GM23338 (cell line): ENCODE measurements around the gene DAD1. TPM values are rescaled to one million over a fixed set of nuclear protein-coding genes. Genes with fewer than 3 reads are reported as not detected.
A peak's percentile ranks its signal among the peaks of the same experiment; 100 is the strongest.

Source experiments
- ATAC-seq: fragments of 200-7000 bp; cut with Tn5 transposase; 3 replicates; pipeline ENCODE4 v1.9.1; 2020
- DNase-seq: peaks from one replicate; pipeline ENCODE4 v3.0.0-alpha.2; 2015; ENCODE audit warnings: low spot score
- H2AFZ ChIP-seq: fragments of 200-600 bp; sonication (generic); 2 replicates; pipeline ENCODE4 v1.8.0; 2016; ENCODE audit warnings: antibody characterized with exemption, mild to moderate bottlenecking, moderate library complexity
- H3F3A ChIP-seq: fragments of 200-600 bp; sonication (generic); replicated peaks from 2 replicates; pipeline ENCODE4 v1.8.0; 2017; ENCODE audit warnings: antibody characterized with exemption, mixed run types, low read depth
- H3K27ac ChIP-seq: fragments of 200-600 bp; sonication (generic); 2 replicates; pipeline ENCODE4 v1.6.1; 2016; ENCODE audit warnings: low read depth
- H3K27me3 ChIP-seq: fragments of 200-600 bp; sonication (generic); 2 replicates; pipeline ENCODE4 v1.8.0; 2016; ENCODE audit warnings: mild to moderate bottlenecking, mixed run types, moderate library complexity; ENCODE audit not compliant: insufficient read depth
- H3K36me3 ChIP-seq: fragments of 200-600 bp; sonication (generic); 2 replicates; pipeline ENCODE4 v1.8.0; 2016; ENCODE audit warnings: mild to moderate bottlenecking; ENCODE audit not compliant: insufficient read depth
- H3K4me1 ChIP-seq: fragments of 200-600 bp; sonication (generic); 2 replicates; pipeline ENCODE4 v1.8.0; 2016; ENCODE audit warnings: mild to moderate bottlenecking, moderate library complexity; ENCODE audit not compliant: insufficient read depth
- H3K4me2 ChIP-seq: fragments of 200-600 bp; sonication (generic); 2 replicates; pipeline ENCODE4 v1.7.1; 2017; ENCODE audit warnings: mixed run types
- H3K4me3 ChIP-seq: fragments of 200-600 bp; sonication (generic); 2 replicates; pipeline ENCODE4 v1.6.1; 2016; ENCODE audit warnings: mixed run types
- H3K79me2 ChIP-seq: fragments of 200-600 bp; sonication (generic); replicated peaks from 2 replicates; pipeline ENCODE4 v1.8.0; 2017; ENCODE audit warnings: mild to moderate bottlenecking; ENCODE audit not compliant: insufficient read depth
- H3K9me2 ChIP-seq: fragments of 200-600 bp; sonication (generic); 2 replicates; pipeline ENCODE4 v1.8.0; 2017; ENCODE audit not compliant: insufficient read depth
- H4K20me1 ChIP-seq: fragments of 200-600 bp; sonication (generic); replicated peaks from 2 replicates; pipeline ENCODE4 v1.8.0; 2017; ENCODE audit warnings: mild to moderate bottlenecking; ENCODE audit not compliant: insufficient read depth
- H3K27ac Mint-ChIP-seq: 2 replicates; pipeline ENCODE4 v1.8.0; 2020; ENCODE audit warnings: inconsistent platforms, mild to moderate bottlenecking, moderate library complexity, mixed read lengths
- H3K27me3 Mint-ChIP-seq: 3 replicates; pipeline ENCODE4 v1.8.0; 2022; ENCODE audit warnings: low read depth, mild to moderate bottlenecking, moderate library complexity, mixed read lengths, inconsistent platforms; ENCODE audit not compliant: insufficient read depth, poor library complexity
- H3K36me3 Mint-ChIP-seq: 3 replicates; pipeline ENCODE4 v1.8.0; 2021; ENCODE audit warnings: low read depth, mild to moderate bottlenecking, inconsistent platforms, moderate library complexity, mixed read lengths
- H3K4me1 Mint-ChIP-seq: 3 replicates; pipeline ENCODE4 v1.8.0; 2020; ENCODE audit warnings: mild to moderate bottlenecking, inconsistent platforms, mixed read lengths
- H3K4me3 Mint-ChIP-seq: 3 replicates; pipeline ENCODE4 v1.8.0; 2021; ENCODE audit warnings: moderate library complexity, mild to moderate bottlenecking, inconsistent platforms, mixed read lengths
- H3K9me3 Mint-ChIP-seq: 3 replicates; pipeline ENCODE4 v1.8.0; 2020; ENCODE audit warnings: moderate library complexity, mild to moderate bottlenecking, inconsistent platforms, mixed read lengths
- EZH2phosphoT487 ChIP-seq: fragments of 200-600 bp; sonication (generic); IDR thresholded peaks from one replicate; pipeline ENCODE4 v1.8.1; 2018; ENCODE audit warnings: antibody characterized with exemption; ENCODE audit not compliant: unreplicated experiment
- JUNB ChIP-seq: IDR thresholded peaks from one replicate; pipeline ENCODE4 v1.6.1; 2016; ENCODE audit warnings: antibody characterized with exemption; ENCODE audit not compliant: unreplicated experiment
- polyA plus RNA-seq: library from polyadenylated mRNA; unstranded; fragments of >200 nt; fragmentation: Nextera tagmentation; extraction: Ambion mirVana; gene quantifications from 2 replicates; pipeline ENCODE4 v1.2.1, GENCODE V29; 2016
- total RNA-seq: library from RNA; depleted of rRNA; stranded (reverse); fragments of >200 nt; shearing (Covaris generic); gene quantifications from 2 replicates; pipeline ENCODE4 v1.2.3, GENCODE V29; 2014
- TF ChIP-seq, protein P1 (sequence below): fragments of 250-450 bp; sonication (Bioruptor Pico); IDR thresholded peaks from 2 replicates; pipeline ENCODE4 v1.5.0; 2020; ENCODE audit warnings: mild to moderate bottlenecking, moderate library complexity
- TF ChIP-seq, protein P2 (sequence below), 2 experiments: fragments of 200-600 bp in 1 of 2; sonication (generic) in 1 of 2; conservative IDR thresholded peaks; 2 replicates each; pipeline versions ENCODE4 v1.5.1 to v1.6.1; 2016 to 2017; ENCODE audit warnings: antibody characterized with exemption in 2 of 2, low read depth in 2 of 2, mild to moderate bottlenecking in 2 of 2, moderate library complexity in 1 of 2
- TF ChIP-seq, protein P3 (sequence below): IDR thresholded peaks from 2 replicates; pipeline ENCODE4 v1.6.1; 2016; ENCODE audit warnings: antibody characterized with exemption

DAD1 gene
- total and polyA plus RNA-seq, 2 experiments from 2014 or later = 180 to 252 TPM

DNA sequence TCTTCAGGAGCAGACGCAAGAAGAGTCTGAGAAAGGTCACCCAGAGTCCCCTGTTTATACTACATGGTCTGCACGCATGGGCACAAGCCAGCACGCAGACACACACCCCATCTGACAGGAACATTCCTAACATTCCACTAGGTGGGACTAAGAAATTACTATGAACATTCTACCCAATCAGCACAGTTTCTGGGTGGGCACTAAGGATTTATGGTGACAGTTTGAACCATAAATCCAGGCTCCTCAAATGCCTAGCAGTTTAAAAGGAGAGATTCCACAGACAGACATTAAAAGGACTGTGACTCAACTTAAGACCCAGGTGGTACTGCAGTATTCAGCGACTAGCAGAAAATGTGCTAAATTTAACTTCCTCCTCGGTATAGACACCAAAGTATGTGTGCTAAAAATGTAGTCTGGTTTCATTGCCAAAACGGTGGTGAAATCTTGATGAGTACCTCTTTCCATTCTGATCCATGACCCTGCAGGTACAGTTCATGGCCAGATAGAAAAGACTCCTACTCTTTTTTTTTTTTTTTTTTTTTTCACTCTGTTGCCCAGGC lies 25.3 kb upstream of the DAD1 start (continued):
- TF ChIP-seq, protein P1, sequence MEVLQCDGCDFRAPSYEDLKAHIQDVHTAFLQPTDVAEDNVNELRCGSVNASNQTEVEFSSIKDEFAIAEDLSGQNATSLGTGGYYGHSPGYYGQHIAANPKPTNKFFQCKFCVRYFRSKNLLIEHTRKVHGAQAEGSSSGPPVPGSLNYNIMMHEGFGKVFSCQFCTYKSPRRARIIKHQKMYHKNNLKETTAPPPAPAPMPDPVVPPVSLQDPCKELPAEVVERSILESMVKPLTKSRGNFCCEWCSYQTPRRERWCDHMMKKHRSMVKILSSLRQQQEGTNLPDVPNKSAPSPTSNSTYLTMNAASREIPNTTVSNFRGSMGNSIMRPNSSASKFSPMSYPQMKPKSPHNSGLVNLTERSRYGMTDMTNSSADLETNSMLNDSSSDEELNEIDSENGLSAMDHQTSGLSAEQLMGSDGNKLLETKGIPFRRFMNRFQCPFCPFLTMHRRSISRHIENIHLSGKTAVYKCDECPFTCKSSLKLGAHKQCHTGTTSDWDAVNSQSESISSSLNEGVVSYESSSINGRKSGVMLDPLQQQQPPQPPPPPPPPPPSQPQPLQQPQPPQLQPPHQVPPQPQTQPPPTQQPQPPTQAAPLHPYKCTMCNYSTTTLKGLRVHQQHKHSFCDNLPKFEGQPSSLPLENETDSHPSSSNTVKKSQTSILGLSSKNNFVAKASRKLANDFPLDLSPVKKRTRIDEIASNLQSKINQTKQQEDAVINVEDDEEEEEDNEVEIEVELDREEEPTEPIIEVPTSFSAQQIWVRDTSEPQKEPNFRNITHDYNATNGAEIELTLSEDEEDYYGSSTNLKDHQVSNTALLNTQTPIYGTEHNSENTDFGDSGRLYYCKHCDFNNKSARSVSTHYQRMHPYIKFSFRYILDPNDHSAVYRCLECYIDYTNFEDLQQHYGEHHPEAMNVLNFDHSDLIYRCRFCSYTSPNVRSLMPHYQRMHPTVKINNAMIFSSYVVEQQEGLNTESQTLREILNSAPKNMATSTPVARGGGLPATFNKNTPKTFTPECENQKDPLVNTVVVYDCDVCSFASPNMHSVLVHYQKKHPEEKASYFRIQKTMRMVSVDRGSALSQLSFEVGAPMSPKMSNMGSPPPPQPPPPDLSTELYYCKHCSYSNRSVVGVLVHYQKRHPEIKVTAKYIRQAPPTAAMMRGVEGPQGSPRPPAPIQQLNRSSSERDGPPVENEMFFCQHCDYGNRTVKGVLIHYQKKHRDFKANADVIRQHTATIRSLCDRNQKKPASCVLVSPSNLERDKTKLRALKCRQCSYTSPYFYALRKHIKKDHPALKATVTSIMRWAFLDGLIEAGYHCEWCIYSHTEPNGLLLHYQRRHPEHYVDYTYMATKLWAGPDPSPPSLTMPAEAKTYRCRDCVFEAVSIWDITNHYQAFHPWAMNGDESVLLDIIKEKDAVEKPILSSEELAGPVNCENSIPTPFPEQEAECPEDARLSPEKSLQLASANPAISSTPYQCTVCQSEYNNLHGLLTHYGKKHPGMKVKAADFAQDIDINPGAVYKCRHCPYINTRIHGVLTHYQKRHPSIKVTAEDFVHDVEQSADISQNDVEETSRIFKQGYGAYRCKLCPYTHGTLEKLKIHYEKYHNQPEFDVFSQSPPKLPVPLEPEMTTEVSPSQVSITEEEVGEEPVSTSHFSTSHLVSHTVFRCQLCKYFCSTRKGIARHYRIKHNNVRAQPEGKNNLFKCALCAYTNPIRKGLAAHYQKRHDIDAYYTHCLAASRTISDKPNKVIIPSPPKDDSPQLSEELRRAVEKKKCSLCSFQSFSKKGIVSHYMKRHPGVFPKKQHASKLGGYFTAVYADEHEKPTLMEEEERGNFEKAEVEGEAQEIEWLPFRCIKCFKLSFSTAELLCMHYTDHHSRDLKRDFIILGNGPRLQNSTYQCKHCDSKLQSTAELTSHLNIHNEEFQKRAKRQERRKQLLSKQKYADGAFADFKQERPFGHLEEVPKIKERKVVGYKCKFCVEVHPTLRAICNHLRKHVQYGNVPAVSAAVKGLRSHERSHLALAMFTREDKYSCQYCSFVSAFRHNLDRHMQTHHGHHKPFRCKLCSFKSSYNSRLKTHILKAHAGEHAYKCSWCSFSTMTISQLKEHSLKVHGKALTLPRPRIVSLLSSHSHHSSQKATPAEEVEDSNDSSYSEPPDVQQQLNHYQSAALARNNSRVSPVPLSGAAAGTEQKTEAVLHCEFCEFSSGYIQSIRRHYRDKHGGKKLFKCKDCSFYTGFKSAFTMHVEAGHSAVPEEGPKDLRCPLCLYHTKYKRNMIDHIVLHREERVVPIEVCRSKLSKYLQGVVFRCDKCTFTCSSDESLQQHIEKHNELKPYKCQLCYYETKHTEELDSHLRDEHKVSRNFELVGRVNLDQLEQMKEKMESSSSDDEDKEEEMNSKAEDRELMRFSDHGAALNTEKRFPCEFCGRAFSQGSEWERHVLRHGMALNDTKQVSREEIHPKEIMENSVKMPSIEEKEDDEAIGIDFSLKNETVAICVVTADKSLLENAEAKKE (CRISPR knock-in tag) = no peak
- TF ChIP-seq, protein P2, sequence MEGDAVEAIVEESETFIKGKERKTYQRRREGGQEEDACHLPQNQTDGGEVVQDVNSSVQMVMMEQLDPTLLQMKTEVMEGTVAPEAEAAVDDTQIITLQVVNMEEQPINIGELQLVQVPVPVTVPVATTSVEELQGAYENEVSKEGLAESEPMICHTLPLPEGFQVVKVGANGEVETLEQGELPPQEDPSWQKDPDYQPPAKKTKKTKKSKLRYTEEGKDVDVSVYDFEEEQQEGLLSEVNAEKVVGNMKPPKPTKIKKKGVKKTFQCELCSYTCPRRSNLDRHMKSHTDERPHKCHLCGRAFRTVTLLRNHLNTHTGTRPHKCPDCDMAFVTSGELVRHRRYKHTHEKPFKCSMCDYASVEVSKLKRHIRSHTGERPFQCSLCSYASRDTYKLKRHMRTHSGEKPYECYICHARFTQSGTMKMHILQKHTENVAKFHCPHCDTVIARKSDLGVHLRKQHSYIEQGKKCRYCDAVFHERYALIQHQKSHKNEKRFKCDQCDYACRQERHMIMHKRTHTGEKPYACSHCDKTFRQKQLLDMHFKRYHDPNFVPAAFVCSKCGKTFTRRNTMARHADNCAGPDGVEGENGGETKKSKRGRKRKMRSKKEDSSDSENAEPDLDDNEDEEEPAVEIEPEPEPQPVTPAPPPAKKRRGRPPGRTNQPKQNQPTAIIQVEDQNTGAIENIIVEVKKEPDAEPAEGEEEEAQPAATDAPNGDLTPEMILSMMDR (conservative IDR thresholded peaks at IDR 0.05; ENCODE audit: low read depth in 2 of 2) = no peak

DNA sequence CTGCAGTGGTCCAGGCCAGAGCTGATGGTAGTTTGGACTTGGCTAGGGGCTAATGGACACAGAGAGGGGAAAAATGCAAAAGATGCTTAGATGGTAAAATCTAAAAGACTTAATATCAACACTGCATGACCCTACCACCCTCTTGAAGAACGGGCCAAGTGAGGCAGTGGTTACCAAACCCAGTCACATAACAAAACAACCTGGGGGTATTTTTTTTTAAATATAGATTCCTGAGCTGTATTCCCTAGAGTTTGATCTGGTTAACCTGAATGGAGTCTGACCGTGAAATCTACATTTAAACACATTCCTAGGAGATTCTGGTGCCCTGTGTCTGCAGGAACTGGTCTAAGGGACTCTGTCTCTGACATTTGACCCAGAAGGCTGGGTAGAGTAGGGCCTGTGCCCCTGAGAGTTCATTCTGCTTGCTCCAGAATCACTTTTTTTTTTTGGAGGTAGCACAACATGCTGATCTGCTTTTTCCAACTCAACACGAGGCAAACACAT lies 24.8 kb upstream of the DAD1 start:
- Mint-ChIP-seq H3K4me3 (no peak overlapping the region), H3K4me1 (peaks cover 13% of the 10 kb centered on the region), H3K36me3 (peaks cover 29% of the 10 kb centered on the region), H3K27me3 (peaks cover 5% of the 10 kb centered on the region), H3K9me3 (peaks cover 3% of the 10 kb centered on the region; the same call in 1 of the 3 replicates), H3K27ac (peak overlapping the region; percentile 77)
- DNase-seq (no peak), ATAC-seq (peak; percentile 72)
- Histone ChIP-seq H3K4me3 (no peak overlapping the region), H2AFZ (no peak overlapping the region), H3F3A (no peaks in the 10 kb centered on the region; the same call in 1 of the 2 replicates), H3K27ac (peak overlapping the region; percentile 33), H3K27me3 (no peaks in the 10 kb centered on the region), H3K4me2 (no peak overlapping the region), H3K79me2 (no peaks in the 10 kb centered on the region), H3K9me2 (no peaks in the 10 kb centered on the region), H3K4me1 (peaks cover 6% of the 10 kb centered on the region), H4K20me1 (no peaks in the 10 kb centered on the region), H3K36me3 (peaks cover 11% of the 10 kb centered on the region)
- TF ChIP-seq JUNB (no peak), EZH2phosphoT487 (no peak)
- TF ChIP-seq, protein P1 (CRISPR knock-in tag) = no peak
- TF ChIP-seq, protein P3, sequence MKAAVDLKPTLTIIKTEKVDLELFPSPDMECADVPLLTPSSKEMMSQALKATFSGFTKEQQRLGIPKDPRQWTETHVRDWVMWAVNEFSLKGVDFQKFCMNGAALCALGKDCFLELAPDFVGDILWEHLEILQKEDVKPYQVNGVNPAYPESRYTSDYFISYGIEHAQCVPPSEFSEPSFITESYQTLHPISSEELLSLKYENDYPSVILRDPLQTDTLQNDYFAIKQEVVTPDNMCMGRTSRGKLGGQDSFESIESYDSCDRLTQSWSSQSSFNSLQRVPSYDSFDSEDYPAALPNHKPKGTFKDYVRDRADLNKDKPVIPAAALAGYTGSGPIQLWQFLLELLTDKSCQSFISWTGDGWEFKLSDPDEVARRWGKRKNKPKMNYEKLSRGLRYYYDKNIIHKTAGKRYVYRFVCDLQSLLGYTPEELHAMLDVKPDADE = no peak
